ENCODE data around the gene LEP.
A peak's percentile ranks its signal among the peaks of the same experiment; 100 is the strongest.
"Not testable (repeated sequence)": the region's sequence is repeated elsewhere in the genome, so short reads cannot be mapped to it uniquely, and the experiment has no call there.

Gene LEP

GRCh38 chr7:128274884-128275603 lies 34.0 kb downstream of the LEP start:
- DNase-seq = no peak

- DNase-seq = no peak
Observed at GRCh38 chr7:128275681-128276080, 34.6 kb downstream of the LEP start.

- DNase-seq = no peak
Observed at GRCh38 chr7:128278366-128278765, 37.3 kb downstream of the LEP start.

DNA sequence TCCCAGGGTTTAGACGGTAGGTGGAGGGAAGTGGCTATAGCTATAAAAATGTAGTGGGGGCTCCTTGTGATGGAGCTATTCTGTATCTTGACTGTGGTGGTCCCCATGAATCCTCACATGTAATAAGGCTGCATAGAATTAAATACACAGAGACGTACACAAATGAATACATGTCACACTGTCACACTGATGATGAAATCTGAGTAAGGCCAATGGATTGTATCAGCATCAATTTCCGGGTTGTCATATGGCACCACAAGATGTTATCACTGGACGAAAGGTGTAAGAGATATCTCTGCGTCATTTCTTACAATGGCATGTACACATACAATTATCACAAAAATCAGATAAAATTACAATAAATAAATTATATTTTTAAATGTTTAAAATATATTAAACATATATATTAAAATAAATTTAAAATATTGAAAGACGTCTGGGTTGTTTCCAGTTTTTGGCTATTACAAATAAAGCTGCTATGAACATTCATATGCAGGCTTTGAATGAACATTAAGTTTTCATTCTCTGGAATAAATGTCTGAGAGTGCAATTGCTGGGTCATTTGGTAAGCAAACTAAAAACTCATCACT lies 38.1 kb downstream of the LEP start:
- DNase-seq = no peak

- DNase-seq = not testable (repeated sequence)
Observed at GRCh38 chr7:128280451-128280850, 39.4 kb downstream of the LEP start.

- DNase-seq = no peak
Observed at GRCh38 chr7:128281605-128282380, 40.7 kb downstream of the LEP start.

GRCh38 chr7:128284102-128284501 lies 43.0 kb downstream of the LEP start:
- no peak for DNase-seq

DNA sequence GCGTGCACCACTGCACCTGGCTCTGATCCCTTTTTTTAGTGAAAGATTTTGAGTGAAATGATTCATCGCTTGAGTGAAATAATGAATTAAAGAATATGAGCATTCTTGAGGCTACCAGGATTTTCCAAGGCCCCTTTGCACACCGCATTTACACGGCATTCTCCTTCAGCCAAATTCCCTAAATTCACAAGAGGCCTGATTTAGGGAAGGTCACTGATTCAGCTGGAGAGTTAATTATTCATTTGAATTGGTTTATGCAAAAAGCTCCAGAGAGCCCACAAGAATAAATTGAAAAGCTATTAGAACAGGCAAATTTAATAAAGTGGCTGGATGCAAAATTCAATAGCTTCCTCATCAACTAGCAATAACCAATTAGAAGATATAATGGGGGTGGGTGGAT lies 46.5 kb downstream of the LEP start:
- no peak for DNase-seq

- DNase-seq = not testable (repeated sequence)
Observed at GRCh38 chr7:128298004-128298403, 56.9 kb downstream of the LEP start.

GRCh38 chr7:128299109-128299607 lies 58.1 kb downstream of the LEP start:
- no peak for DNase-seq

GRCh38 chr7:128302139-128302538 lies 61.1 kb downstream of the LEP start:
- peak; percentile 63 for DNase-seq

GRCh38 chr7:128303133-128303532 lies 62.1 kb downstream of the LEP start:
- no peak for DNase-seq

DNA sequence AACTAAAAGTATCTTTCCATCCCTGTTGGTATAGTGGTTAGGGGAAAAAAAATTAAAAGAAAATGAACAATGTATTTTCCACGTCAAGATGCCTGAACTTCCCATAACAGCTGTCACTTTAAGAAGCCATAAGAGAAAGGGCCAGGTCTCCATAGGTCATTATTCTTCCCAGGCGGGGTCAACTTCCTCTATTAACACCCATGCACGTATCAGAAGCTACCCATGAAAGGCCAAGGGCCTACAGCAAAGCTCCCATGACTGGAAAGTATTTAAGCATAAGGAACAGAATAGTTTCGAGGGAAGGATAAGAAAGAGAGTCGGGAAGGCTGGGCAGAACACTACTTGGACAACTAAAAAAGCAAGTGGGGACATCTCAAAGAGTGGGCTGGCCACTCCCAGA lies 62.6 kb downstream of the LEP start:
- no peak for DNase-seq

DNA sequence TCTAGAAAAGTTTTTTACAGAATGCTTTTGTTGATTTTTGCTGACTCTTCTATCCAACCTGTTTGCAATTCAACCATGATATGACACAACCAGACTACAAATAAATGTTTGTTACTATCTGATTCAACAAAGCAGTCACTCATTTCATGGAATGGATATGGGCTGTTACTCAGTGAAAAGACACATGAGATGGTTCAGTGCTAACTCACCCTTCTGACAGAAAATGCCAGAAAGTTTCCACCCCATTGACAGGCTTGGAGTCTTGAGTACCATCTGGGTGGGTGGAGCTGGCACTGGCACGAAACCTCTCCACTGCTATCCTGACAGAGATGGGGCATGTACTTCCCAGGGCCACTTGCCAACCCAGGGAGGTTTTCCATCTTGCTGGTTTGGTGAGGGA lies 63.1 kb downstream of the LEP start:
- peak; percentile 98 for DNase-seq

- DNase-seq = no peak
Observed at GRCh38 chr7:128307061-128307460, 66.0 kb downstream of the LEP start.

All from DMS79 (cell line).